DMS53 treated with DMSO at 0.1 percent for 48 hours (cell line): Measurements from ENCODE around the gene CFAP68.
"Not testable (repeated sequence)": the region's sequence is repeated elsewhere in the genome, so short reads cannot be mapped to it uniquely, and the experiment has no call there.

ENCODE experiments used
- DNase-seq: peaks from one replicate; lab custom pipeline; 2025; ENCODE audit not compliant: unreplicated experiment; lab: John Stamatoyannopoulos, UW

Gene CFAP68

DNA sequence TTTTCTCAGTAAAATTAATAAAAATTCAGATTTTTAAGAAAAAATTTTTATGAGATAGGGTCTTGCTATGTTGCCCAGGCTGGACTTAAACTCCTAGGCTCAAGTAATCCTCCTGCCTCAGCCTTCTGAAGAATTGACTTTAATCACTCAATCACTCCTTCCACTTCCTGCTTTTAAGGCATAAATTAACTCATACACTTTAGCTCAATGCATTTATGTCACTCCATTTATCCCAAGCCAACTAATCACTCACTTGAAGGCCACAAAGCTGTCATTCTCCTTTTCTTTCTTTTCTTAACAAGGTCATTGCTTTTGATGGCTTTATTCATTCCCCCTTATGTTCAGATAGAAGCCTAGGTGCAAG lies 8.8 kb upstream of the CFAP68 start:
- no peak for DNase-seq

DNA sequence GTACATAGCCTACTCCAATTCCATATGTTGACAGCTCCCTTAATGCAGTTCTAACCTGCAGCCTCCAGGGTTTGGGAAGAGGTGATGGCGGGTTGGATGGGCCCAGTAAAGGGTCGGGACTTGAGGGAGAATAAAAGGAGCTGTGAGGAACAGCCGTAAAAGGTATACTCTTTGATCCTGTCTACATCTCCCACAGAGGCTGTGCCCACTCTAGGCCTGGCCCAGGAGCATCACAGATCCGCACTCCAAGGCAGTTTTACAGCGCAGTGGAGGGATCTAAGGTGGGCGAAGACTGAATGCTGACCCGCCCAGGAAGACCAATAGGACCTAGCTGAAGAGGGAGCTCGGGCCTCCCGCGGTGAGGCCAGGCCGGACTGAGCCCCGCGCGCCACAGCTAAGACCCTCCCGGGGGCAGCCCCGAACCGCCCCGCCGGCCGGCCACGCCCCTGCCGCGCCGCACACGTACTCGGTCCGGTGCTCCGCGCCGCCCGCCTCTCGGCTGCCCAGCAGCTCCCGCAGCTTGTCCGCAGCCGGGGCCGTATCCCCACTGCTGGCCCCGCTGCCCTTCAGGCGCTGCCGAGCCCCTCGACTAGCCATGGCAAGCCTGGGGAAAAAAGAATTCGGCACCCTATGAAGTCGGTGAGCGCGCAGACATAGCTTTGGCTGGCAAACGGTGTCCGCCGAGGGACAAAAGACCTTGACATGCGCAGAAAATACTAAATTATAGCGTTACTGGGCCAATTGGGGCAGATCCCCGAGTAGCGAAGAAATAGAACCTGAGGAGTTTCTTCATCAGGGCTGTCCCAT lies 8.3 kb upstream of the CFAP68 start, which contains the start of gene ALG9:
Gene ALG9, minus strand, starts transcription at position 696 of the 807 bp plus-strand sequence. Its CDS starts 99 bp downstream, at position 597.
- DNase-seq = peak; percentile 57

- no peak for DNase-seq
Measured at GRCh38 chr11:111871693-111872161, 7.6 kb upstream of the CFAP68 start.

GRCh38 chr11:111878385-111878848 lies 924 bp upstream of the CFAP68 start:
- no peak for DNase-seq

- DNase-seq = no peak
Measured at GRCh38 chr11:111879637-111879960, 258 bp downstream of the CFAP68 start.

DNA sequence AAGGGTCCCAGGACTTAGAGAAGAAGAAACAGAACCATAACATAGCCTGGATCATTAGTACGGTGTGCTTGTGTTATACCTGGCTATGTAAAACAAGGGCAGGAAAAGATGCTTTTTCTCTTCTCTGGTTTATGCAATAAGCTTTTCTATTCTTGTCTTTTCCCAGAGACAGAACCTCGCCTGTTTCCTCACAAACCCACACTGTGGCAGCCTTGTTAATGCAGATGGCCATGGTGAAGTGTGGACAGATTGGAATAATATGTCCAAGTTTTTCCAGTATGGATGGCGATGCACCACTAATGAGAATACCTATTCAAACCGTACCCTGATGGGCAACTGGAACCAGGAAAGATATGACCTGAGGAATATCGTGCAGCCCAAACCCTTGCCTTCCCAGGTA lies 2.9 kb downstream of the CFAP68 start:
- DNase-seq = no peak

- not testable (repeated sequence) for DNase-seq
Measured at GRCh38 chr11:111885053-111885452, 5.7 kb downstream of the CFAP68 start.

- no peak for DNase-seq
Measured at GRCh38 chr11:111886032-111886431, 6.7 kb downstream of the CFAP68 start.

- DNase-seq = no peak
Measured at GRCh38 chr11:111886844-111887243, 7.5 kb downstream of the CFAP68 start.

GRCh38 chr11:111905411-111905810 lies 26.1 kb downstream of the CFAP68 start:
- DNase-seq = no peak

DNA sequence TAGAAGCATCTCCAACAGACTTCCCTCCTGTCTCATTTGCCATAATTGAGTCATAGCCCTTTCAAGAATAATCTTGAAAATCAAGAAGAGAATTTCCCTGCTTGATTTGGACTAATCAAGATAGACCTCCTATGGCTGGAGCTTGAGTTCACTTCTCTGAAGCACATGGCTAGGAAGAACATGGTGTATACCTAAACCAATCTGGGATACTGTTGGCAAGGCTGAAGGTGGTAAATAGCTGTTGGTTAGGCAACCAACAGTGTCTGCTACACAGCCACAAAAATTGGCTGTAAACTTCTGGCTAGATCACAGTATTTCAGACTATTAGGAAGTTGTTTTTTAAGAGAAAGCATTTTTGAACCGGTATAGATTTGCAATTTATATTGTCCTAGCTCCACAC lies 27.3 kb downstream of the CFAP68 start:
- DNase-seq = no peak

DNA sequence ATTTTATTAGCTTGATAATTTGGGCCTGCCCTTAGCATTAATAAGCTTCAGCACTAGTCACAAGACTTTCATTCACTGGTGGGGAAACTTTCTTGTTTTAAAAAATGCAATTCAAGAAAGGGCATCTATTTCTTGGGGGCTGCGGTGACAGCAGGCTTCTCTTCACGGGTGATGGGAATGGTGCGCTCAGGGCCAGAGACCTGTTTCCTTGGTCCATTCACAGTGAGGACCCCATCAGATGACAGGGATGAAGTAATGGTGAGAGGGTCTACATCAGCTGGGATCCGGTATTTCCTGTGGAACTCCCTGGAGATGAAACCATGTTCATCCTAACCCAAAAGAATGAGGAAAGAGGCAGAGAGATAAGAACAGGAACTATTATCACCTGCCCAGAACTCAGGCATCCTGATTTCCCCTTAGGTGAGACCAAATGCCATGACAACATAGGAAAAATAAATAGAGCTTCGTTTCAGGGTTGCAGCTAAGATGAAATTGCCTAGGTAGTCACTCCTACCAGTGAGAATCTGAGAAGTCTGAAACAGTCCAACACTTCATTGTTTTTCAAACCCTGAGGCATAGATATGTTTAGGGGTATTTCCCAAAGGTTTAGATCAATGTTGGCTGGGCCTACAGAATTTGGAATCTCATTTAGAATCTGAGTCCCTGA lies 29.4 kb downstream of the CFAP68 start:
- DNase-seq = no peak

GRCh38 chr11:111909378-111909777 lies 30.0 kb downstream of the CFAP68 start:
- no peak for DNase-seq

DNA sequence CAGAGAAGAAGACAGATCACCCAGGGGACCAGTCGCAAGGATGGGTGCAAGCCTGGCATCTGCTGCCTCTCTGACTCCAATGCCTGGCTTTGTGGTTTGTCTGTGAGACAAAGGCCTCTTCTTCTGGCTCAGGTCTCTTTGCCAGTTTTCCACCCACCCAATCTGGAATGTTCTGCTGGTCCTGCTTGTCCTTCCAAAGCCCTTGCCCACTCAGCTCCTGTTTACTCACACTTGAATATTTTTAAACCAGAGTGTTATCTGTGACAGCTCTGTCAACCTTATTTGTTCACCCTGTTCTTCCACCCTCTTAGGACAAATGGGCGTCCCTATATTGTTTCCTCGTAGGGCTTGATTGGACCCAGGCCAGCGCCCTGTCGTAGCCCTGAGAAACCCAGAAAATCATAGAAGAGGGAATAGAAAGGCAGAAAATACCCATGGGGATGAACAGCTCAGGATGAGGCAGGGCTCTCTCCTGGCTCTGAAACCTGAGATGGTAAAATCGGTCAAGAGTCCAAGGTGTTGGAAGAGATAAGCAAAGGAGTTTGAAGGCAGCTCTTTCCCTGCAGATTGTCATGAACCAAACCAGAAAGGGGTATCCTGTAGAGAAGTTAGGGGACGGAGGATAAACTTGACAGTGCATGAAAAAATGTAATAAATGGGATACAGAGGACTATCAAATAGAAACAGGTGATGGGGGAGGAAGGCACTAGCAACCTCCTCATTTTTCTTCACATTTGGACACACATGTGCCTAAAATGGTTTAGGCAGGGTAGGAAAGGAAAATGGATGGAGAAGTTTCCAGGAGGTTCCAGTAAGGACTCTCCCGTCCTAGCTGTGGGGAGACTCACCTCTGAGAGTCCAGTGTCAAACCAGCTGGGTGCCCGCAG lies 31.6 kb downstream of the CFAP68 start:
- no peak for DNase-seq

GRCh38 chr11:111911563-111912401 lies 32.4 kb downstream of the CFAP68 start, which contains the start of gene CRYAB:
Gene CRYAB, minus strand, starts transcription at chr11:111911770. Its CDS starts 46 bp downstream, at chr11:111911724.
- DNase-seq = no peak

DNA sequence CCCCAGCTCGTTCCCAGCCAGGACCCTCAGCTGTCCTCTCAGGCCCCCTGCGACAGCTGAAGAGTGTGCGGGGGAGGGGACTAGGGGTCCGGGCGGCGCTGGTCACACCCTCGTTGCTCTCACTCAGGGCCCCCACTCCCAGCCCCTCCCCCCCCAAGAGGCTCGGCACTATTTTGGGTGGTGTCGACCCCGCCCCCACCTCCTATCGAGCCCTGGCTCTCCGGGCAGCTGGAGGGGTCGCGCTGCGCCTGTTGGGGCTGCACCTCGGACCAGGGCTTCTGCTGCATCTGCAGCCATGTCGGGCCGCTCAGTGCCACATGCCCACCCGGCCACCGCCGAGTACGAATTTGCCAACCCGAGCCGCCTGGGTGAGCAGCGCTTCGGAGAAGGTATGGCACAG lies 33.2 kb downstream of the CFAP68 start, which contains the start of gene HSPB2:
Gene HSPB2, plus strand, starts transcription at position 200 of the 400 bp plus-strand sequence. Its CDS starts 96 bp downstream, at position 296.
- DNase-seq = no peak

DNA sequence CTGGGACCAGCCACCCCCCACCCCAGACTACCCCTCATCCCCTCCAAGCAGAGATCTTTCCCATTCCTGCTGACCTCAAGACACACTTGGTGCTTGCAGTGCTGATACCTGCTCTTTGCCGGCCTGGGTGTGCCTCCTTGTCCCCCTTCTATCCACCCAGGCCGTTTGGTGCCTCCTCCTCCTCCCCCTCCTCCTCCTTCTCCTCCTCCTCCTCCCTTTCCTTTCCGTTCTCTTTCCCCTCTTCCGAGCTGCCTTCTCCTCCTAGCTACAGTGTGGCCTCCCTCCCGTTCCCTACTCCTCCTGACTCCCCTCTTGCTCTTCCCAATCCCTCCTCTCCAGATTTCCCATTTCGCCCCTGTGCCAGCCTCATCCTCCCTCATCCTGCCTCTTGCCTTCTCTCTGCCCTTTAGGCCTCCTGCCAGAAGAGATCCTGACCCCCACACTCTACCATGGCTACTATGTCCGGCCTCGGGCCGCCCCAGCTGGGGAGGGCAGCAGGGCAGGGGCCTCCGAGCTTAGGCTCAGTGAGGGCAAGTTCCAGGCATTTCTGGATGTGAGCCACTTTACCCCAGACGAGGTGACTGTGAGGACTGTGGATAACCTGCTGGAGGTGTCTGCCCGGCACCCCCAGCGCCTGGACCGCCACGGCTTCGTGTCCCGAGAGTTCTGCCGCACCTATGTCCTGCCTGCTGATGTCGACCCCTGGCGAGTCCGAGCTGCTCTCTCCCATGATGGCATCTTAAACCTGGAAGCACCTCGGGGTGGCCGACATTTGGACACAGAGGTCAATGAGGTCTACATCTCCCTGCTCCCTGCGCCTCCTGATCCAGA lies 33.9 kb downstream of the CFAP68 start:
- DNase-seq = no peak

- DNase-seq = no peak
Measured at GRCh38 chr11:111913997-111914396, 34.7 kb downstream of the CFAP68 start.

GRCh38 chr11:111916768-111917167 lies 37.4 kb downstream of the CFAP68 start:
- DNase-seq = no peak
